Peyer's patch (tissue), 4 donors: ENCODE data around the gene CMTM6.

ENCODE experiments used
- CTCF ChIP-seq, 6 experiments: fragments of 450-650 bp in 4 of 6; fragments of 200-600 bp in 2 of 6; sonication (generic) in 1 of 6; IDR thresholded peaks; one replicate each; pipeline ENCODE4 v1.5.1; 2017 to 2019; ENCODE audit warnings: antibody characterized with exemption in 6 of 6, mild to moderate bottlenecking in 3 of 6, moderate library complexity in 1 of 6
- POLR2A ChIP-seq, 2 donors: fragments of 450-650 bp; IDR thresholded peaks; one replicate each; pipeline ENCODE4 v1.5.1; 2017; ENCODE audit warnings: antibody characterized with exemption in 2 of 2, mild to moderate bottlenecking in 2 of 2, moderate library complexity in 2 of 2

- TF ChIP-seq CTCF (IDR thresholded peaks at IDR 0.05) (peak; percentile 90 to 99 (median 95)), POLR2A (IDR thresholded peaks at IDR 0.05) (no peak)
These were observed 35.1 kb downstream of the CMTM6 start for GRCh38 chr3:32467333-32468070.
